ENCODE data around the gene CHD5.

DNA sequence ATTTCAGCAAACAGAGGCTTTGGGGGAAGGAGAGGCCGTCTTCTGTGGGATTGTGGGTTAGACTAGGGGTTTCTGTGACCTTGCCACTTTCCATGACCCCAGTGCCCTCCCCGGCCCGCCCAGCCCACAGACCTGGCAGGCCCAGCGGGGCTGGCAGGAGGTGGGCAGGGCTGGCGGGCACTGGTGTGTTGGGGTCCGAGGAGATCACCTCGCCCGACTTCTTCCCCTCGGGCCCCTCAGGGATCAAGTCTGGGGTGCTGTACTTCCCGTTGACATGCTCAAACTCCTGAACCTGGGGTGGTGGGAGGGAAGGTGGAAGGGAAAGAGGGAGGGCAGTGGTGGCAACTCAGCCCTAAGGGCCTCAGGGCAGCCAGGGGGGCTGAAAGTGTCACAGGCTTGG is 56.3 kb downstream of the CHD5 start:
- TF ChIP-seq EZH2phosphoT487 (IDR thresholded peaks at IDR 0.05; ENCODE audit: insufficient read depth, low read depth) (no peak), EZH2 (IDR thresholded peaks at IDR 0.05; ENCODE audit: insufficient read depth, poor library complexity, severe bottlenecking) (no peak)

Measured in GM23248 (cell line).